GM21381 (cell line): ENCODE results near the gene C10orf90.

Experiments used
- ATAC-seq: cut with Tn5 transposase; IDR thresholded peaks from one replicate; pipeline ENCODE4 v1.9.1; 2021; ENCODE audit warnings: mild to moderate bottlenecking, moderate library complexity; ENCODE audit not compliant: unreplicated experiment

The C10orf90 gene

GRCh38 chr10:126433351-126433750 is 237.1 kb downstream of the C10orf90 start:
- ATAC-seq, result no peak

DNA sequence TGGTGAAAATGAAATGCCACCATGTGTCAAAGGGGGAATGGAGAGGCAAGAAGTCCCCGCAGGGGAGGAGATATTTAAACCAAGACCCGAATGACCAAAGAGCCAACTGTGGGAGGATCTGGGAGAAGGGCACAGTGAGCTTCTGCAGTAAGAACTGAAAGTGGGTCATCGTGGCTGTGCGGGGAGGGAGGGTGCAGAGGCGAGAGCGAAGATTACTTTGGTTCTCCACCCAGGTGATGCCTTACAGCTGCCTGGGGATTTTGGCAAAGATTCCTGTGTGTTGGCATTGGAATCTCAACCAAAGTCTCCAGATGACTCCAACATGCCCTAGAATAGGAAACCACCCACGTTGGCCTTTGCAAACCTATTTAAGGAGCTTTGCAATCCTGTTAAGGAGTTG is 238.0 kb downstream of the C10orf90 start:
- no peak for ATAC-seq

DNA sequence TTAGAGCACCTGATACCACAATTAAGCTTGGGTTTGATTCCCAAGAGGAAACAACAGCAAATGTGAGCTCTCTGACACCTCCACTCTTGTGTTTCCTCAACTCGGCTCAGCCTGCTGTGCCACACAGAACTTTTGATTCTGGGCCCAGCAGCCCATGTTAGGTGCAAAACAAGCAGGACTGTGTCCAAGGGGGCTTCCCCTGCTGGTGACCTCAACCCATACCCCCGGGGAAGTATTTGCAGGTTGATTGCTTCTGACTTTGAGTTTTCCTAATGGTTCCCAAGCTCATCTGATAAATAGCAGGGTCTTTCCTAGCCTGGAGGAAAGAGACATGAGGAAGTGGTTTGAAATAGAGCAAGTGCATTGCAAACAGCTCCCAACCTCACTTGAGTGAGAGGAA is 238.7 kb downstream of the C10orf90 start:
- ATAC-seq, result no peak

- ATAC-seq, result no peak
These were observed 240.0 kb downstream of the C10orf90 start for GRCh38 chr10:126430512-126430911.

DNA sequence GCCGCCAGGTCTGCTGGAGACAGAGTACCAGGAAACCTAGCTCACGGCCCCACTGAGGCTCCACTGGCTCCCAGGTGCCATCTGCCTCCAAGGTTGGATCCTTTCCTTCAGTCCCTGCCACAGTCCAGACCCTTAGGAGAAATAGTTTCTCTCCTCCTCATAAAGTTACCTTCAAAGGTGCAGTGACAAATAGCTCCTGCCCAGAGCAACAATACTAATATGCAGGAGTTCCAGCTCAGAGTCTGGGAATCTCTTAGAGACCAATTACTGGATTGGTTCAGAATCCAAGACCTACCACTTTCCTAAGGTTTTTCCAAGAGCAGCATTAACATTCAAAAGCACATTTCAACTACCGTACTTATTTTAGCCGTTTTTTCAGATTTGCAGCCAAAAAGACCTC is 241.2 kb downstream of the C10orf90 start:
- no peak for ATAC-seq

DNA sequence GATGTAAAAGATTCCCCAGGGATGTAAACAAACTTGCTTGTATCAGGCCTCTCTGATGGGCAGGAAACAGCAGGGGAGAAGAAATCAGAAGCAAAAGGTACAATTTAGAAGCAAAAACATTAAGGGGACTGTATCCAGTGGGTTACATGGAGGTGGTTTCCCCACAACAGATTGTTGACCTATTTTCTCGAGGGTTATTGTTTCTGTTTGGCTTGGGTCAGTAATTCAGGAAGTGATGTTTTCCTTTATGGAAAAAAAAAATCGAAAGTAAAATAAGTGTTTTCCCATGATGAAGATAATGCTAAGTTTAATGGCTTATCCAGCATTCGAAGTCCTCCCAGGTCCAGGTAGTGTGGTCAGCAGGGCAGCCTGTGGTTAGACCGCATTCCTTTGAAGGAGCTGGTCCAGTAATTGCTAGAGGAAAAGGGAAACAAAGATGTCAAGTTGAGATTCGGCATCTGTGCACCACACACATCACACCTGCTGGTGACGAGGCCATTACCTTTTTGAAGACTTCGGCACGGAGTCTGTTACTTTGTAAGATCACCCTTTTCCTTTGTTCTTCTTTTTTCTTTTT is 244.9 kb downstream of the C10orf90 start:
- ATAC-seq, result no peak

DNA sequence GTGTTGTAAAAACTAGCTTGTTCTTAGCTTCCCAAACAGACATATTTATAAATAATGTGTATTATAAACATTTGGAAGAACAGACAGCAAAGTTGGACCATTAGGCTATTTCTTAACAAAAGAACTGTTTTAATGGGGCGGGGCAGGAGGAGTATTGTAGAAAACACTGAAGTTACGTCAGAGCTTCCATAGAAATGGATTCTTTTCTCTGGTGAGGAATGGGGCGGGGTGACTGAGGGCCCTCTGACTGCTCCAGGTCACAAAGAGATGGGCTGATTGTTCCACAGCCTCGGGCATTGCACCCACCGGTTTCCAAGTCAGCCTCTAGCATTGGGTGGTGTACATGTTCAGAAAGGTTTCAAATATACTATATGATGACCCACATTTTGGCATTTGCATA is 245.5 kb downstream of the C10orf90 start:
- ATAC-seq, result no peak

- no peak for ATAC-seq
These were observed 246.6 kb downstream of the C10orf90 start for GRCh38 chr10:126423732-126424491.

DNA sequence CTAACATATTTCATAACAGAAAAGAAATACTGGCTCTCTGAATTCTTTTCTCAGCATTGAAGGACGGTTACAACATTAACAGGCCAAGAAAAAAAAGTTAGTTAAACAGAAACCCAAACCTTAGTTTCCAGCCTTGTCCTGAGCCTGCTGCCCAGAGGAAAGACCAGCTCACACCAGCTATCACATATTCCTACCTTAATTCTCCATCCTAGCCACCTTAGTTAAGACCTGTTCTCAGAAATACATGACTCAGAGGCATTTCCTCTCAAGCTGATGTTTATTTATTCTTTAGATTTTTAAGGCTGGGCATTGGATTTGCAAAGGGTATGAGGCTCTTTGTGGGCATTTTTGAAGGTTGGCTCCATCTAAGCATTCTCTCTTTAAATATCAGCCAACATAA is 247.9 kb downstream of the C10orf90 start:
- ATAC-seq, result no peak

GRCh38 chr10:126421756-126422256 is 248.7 kb downstream of the C10orf90 start:
- ATAC-seq, result no peak

DNA sequence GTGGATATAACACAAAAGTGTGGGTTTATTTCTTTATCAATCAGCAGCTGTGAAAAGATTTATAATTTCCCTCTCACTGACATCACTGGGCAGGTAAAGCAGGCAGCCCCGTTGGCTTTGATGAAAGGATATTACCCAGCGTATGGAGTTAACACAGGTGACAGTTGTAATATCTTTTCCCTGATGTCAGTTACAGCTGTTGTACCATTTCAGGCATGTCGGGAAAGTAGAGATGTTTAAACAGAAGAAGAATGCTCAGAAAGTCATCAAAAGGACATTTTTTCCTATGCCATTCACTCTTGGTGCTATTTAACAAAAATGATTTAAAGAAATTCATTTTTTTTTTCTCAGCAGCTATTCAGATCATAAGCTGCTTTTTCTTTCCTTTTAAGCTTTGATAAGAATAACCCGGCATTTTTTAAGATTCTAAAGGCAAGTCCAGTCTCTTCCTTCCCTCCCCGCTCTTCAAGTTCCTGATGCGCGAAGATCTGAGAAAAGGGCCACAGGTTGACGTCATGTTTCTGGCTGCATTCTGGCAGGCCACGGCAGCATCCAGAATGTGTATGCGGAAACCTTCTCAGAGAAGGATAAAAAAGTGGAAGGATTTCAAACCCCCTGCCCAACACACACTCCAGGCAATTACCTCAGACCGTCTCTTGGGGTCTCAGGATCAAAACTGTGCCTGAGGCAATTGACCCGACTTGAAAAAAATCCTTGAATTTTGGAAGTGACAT is 249.8 kb downstream of the C10orf90 start:
- no peak for ATAC-seq

DNA sequence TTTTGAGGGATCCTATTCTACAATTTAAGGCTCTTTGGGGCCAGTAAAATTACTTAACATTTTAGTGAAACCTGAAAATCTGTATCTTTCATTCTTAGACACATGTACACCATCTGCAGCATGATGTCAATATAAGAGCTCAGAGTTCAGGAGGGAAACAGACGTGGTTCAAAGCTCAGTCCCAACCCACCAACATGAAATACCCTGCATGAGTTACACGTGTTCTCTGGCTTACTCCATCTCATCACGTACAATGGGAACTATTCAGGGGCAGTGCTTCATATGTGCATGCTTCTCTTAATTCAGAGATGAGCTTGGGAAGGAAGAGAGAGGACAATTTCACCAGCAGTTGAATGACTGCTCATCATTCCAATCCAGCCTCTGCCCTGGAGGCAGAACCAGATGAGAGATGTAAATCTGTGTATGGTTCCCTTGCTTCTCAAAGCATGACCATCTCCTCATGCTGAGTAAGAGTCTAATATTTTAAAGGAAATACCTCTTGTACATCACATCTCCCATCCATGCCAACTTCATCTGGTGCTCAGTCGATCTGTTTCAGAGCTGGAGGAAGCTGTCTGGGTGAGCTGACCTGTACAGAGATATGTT is 253.2 kb downstream of the C10orf90 start:
- no peak for ATAC-seq

GRCh38 chr10:126409821-126410220 is 260.7 kb downstream of the C10orf90 start:
- no peak for ATAC-seq

DNA sequence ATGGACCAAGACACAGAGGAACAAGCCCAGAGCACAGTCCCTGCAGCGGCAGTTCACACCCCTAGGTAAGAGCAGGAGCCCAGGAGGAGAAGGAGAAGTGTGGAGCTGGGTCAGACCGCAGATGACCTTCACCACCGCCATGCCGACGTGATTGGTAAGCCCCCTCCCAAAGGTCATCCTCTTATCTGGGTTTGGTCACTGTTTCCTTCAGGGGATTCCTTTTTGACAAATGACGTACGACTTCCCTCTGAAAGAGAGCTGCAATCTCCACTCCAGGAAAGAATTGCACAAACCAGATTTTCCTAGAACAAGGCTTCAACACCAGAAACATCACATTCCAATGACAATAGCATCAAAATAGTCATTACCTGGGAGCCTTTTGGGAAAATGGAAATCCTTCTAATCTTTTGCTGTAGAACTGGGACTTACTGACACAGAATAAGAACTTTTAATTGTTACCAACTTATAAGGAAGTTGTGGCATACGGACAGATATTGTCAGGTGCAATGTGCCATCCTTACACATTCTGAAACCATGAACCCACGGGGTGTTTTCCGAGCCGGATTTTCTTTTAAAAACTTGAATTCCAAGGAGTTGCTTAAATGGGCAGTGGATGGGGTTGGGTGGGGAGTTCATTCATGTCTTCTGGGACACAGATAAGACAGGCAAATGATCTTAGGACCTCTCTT is 261.4 kb downstream of the C10orf90 start:
- ATAC-seq, result no peak

DNA sequence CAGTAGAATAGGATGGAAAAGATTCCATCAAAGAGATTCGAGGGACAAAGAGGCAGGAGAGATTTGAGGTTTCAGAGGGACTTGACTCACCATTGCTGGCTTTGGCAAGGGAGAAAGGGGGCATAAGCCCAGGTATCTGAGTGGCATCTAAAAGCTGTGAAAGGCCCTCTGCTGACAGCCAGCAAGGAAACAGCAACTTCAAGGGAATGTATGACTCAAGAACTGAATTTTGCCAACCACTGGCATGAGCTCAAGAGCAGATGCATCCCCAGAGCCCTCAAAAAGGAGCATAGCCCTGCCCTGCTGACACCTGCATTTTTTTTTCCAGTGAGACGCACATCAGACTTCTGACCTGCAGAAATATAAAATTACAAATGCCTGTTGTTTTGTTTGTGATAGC is 262.7 kb downstream of the C10orf90 start:
- ATAC-seq, result no peak

GRCh38 chr10:126405239-126405775 is 265.2 kb downstream of the C10orf90 start:
- ATAC-seq, result no peak

DNA sequence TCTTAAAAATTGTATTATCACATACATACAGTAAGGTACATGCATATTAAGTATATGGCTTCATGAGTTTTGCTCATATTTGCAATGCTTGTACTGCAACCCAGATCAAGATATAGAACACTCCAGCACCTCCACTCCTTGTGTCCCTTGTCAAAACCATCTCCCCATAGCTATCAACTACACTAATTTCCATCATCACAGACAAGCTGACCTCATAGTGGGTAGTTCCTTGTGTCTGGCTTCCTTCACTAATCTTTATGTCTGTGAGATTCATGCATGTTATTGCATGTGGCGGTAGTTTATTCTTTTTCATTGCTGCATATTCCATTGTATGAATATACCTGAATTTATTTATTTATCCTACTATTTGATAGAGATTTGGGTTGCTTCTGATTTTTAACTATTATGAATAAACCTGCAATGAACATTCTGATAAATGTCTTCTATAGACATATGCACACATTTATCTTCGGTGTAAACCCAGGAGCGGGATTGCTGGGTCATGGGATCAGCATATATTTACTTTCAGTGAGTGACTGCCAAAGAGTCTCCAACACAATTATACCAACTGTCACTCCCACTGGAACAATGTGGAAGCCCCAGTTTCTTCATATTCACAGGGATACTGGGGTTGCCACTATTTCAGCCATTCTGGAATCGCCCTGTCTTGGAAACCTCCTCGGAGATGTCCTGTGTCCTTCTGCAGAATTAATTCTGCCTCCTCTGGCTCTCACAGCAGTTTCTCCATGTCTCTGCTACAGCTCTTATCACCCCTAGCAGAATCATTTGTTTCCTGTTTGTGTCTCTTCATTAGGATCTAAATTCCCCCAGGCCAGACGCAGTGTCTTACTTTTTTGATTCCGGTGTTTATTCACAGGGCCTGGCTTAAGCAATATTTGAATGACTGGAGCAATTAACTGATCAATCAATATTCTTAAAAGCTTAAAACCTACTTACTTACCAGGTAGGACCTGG is 267.5 kb downstream of the C10orf90 start:
- no peak for ATAC-seq

DNA sequence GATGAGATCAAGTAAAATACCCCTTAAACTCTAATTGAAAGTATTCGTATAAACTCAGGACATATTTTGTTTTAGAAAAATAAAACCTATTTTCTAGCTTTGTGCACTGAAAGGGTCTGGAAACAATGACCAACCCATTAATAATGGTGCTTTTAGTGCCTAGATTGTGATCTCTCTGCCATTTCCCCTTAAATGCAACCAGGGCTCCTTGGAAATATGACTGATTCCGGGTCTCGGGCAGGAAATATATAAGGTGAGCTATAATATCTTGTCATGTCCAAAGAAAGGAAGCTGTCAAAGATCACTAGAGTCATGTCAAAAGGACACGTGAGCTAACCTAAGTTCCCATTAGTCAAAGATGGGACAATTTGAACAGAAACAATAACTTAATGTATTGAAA is 269.9 kb downstream of the C10orf90 start:
- no peak for ATAC-seq

GRCh38 chr10:126398924-126399323 is 271.6 kb downstream of the C10orf90 start:
- no peak for ATAC-seq

DNA sequence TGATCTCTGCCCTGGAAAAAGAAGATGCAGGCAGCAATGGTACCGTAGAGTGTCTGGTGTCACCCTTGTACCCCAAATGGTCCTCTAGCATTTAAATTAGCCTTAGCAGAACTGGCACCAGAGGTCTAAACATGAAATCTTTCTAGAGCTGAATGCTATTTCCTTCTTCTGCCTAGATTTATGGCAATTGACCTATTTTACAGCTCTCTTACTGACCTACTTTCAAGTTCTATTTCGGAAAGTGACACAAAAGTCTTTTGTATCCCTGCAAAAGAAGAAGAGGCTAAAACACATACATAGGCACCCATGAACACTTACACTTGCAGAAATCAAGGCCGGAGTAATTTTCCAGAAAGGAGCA is 272.1 kb downstream of the C10orf90 start:
- ATAC-seq, result no peak
